ENCODE results near the gene DLST. TPM values are rescaled to one million over a fixed set of nuclear protein-coding genes. Genes with fewer than 3 reads are reported as not detected.

DLST gene
- total and polyA plus RNA-seq, 2 of the 4 experiments (the other 2 are of a cell fraction): 58.6 to 119 TPM

DNA sequence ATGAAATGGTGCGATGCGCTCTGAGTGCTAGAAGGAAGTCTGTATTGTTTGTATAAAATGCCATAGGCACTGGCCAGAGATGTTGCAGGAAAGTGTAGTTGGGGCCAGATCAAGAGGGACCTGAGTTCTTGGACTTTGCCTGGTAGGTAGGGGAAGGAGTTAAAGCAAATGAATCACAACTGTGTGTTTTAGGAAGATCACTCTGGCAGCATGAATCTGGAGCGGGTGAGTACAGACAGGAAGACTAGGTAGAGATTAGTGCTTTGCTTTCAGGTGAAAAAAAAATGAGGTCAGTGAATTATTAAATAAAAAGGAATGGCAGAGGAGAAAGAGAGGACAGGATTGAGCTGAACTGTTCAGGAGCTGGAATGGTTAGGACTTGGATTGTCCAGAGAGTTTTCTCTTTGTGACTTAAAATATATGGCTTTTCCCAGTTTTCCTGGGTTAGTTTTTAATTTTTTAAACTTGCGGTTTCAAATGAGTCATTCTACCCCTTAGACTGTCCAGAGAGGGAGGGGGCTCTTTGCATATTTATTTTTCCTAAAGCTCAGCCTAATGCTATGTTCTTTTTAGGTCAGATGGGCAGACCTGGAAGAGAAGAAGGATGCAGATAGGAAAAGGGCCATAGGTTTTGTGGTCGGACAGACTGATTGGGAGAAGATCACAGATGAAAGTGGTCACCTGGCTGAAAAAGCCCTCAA lies 46.9 kb upstream of the DLST start:
- CTCF ChIA-PET: interaction anchor here (0.6 to 0.7 kb wide), 2 partner anchors 39 to 408 kb away, joined by 3 read pairs; no protein-coding TSS in a partner anchor

More for the DNA sequence above, 46.9 kb upstream of the DLST start:
- Histone ChIP-seq H4K20me1 (ENCODE audit: insufficient read depth, low read length) (peaks cover 6% of the 10 kb centered on the region; the same call in 1 of the 2 replicates), H4K91ac (ENCODE audit: insufficient read depth, low read depth, low read length) (peak overlapping the region; percentile 53; the same call in 1 of the 2 replicates), H3K4me3 (ENCODE audit: insufficient read depth, low read depth, low read length) (no peak overlapping the region), H3K79me1 (ENCODE audit: low read depth in 1 of 2, low read length in 2 of 2) (peaks cover 10 to 26% of the 10 kb centered on the region in 2 experiments; a peak in 2 of 4 replicates), H3K27me3 (ENCODE audit: control insufficient read depth, insufficient read depth, low read length) (no peaks in the 10 kb centered on the region), H3K14ac (replicated peaks; ENCODE audit: low read depth, low read length) (peak overlapping the region; percentile 85), H3K4ac (ENCODE audit: low read depth, low read length) (peak overlapping the region; percentile 56), H3K27ac (ENCODE audit: insufficient read depth, low read length) (peak overlapping the region; percentile 86; the same call in 1 of the 2 replicates), H2AFZ (replicated peaks; ENCODE audit: low read length, poor library complexity) (peak overlapping the region; percentile 35), H2BK120ac (ENCODE audit: low read depth, low read length) (peak overlapping the region; percentile 38), H4K8ac (ENCODE audit: low read depth in 2 of 2, low read length in 2 of 2) (peak overlapping the region in 1 of 2 experiments; percentile 15; a peak in 1 of 4 replicates), H2BK20ac (ENCODE audit: low read depth, low read length) (peak overlapping the region; percentile 15; the same call in 1 of the 2 replicates), H2BK5ac (ENCODE audit: low read depth, low read length, poor library complexity, severe bottlenecking) (peak overlapping the region; percentile 72), H2BK15ac (ENCODE audit: low read depth, low read length) (0 out of 3 replicates have a peak overlapping the region, but pooled peaks have one; percentile 53), H3K18ac (ENCODE audit: low read depth, low read length) (peak overlapping the region; percentile 97), H3K23ac (ENCODE audit: low read depth, low read length) (peak overlapping the region; percentile 9; the same call in 1 of the 2 replicates), H3K4me1 (ENCODE audit: control insufficient read depth, insufficient read depth, low read length) (peaks cover 18% of the 10 kb centered on the region), H2AK5ac (ENCODE audit: low read depth, low read length) (peak overlapping the region; percentile 67), H4K5ac (ENCODE audit: low read depth, low read length) (peak overlapping the region; percentile 30), H3K4me2 (ENCODE audit: low read depth, low read length) (peak overlapping the region; percentile 76), H3K36me3 (ENCODE audit: control insufficient read depth, insufficient read depth, low read length) (peaks cover 12% of the 10 kb centered on the region), H2AK9ac (replicated peaks; ENCODE audit: low read depth, low read length, poor library complexity) (no peak overlapping the region), H3K9me1 (ENCODE audit: insufficient read depth, low read length) (peaks cover 5% of the 10 kb centered on the region; the same call in 1 of the 2 replicates), H3K56ac (ENCODE audit: extremely low read depth, insufficient read depth, low read length) (peak overlapping the region; percentile 57; the same call in 1 of the 2 replicates), H3K9me3 (ENCODE audit: control insufficient read depth, insufficient read depth, low read length) (no peaks in the 10 kb centered on the region), H3K9ac (ENCODE audit: low read depth, low read length) (peak overlapping the region; percentile 7; the same call in 1 of the 2 replicates)
- TF ChIP-seq RCOR1 (IDR thresholded peaks at IDR 0.05; ENCODE audit: insufficient replicate concordance, low read length) (no peak), FOS (IDR thresholded peaks at IDR 0.05; ENCODE audit: low read depth, low read length) (peak; percentile 58), POLR2A (IDR thresholded peaks at IDR 0.05; ENCODE audit: low read depth, low read length) (no peak), MAZ (IDR thresholded peaks at IDR 0.05; ENCODE audit: borderline replicate concordance, low read depth, low read length) (peak; percentile 17; the same call in 1 of the 2 replicates)
- intact Hi-C loops (cut with micrococcal nuclease) (no loop called here), dilution Hi-C loops (cut with HindIII; ENCODE audit: low sequenced_read_pairs, unreplicated experiment) (no loop called here), in situ Hi-C loops (cut with MboI; ENCODE audit: low sequenced_read_pairs) (no loop called here)
- ATAC-seq (ENCODE audit: low read depth) (peak; percentile 81), DNase-seq (peak; percentile 65)
- 88% methylated on average over 2 of the region's 5 CpGs; no CpG with 5 or more reads in 1 of the 2 experiments for WGBS, 2 experiments (ENCODE audit: extremely low coverage in 2 of 2, insufficient read length in 1 of 2)
- POLR2A ChIA-PET (ENCODE audit: unreplicated experiment): interaction anchor here (0.6 kb wide), 1 partner anchor 115 kb away, joined by 3 read pairs; no protein-coding TSS in a partner anchor
- no TSS peak for BruUV-seq (replicated peaks)

Measured in IMR-90 (cell line).